NCI-H2171 (cell line): Measurements from ENCODE around the gene CCL27.
"Not testable (repeated sequence)": the region's sequence is repeated elsewhere in the genome, so short reads cannot be mapped to it uniquely, and the experiment has no call there.

ENCODE experiments used
- DNase-seq: peaks from one replicate; lab custom pipeline; 2025; lab: John Stamatoyannopoulos, UW

The CCL27 gene

DNA sequence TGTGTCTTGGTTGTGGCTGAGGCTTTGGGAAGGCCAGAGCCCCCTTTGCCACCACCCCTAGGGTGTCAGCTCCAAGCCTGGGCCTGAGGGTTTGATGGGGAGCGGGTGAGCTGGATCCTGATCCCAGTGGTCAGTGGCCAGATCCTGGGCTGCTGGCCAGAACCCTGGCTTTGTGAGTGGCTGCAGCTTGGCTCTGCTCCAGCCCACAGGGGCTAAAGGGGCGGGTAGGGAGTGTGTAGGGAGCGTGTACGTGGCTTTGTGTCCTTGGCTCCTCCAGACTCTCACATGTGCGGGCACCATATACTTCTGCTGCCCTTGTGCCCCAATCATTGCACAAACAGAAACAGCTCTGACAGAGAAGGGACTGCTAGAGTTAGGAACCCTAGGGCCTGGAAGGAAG lies 11.6 kb downstream of the CCL27 start:
- no peak for DNase-seq

DNA sequence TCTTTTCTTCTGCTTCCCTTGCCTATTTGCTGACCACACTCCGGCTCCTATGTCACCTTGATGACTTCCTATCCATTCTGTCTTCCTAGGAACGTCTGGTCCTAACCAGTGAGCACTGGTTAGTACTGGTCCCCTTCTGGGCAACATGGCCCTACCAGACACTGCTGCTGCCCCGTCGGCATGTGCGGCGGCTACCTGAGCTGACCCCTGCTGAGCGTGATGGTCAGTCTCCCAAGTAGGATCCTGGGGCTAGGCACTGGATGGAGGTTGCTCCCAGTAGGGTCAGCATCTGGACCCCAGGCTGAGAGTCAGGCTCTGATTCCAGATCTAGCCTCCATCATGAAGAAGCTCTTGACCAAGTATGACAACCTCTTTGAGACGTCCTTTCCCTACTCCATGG lies 13.8 kb downstream of the CCL27 start:
- no peak for DNase-seq

GRCh38 chr9:34647651-34648050 lies 14.8 kb downstream of the CCL27 start:
- no peak for DNase-seq

- no peak for DNase-seq
These were observed 15.4 kb downstream of the CCL27 start for GRCh38 chr9:34647084-34647403.

DNA sequence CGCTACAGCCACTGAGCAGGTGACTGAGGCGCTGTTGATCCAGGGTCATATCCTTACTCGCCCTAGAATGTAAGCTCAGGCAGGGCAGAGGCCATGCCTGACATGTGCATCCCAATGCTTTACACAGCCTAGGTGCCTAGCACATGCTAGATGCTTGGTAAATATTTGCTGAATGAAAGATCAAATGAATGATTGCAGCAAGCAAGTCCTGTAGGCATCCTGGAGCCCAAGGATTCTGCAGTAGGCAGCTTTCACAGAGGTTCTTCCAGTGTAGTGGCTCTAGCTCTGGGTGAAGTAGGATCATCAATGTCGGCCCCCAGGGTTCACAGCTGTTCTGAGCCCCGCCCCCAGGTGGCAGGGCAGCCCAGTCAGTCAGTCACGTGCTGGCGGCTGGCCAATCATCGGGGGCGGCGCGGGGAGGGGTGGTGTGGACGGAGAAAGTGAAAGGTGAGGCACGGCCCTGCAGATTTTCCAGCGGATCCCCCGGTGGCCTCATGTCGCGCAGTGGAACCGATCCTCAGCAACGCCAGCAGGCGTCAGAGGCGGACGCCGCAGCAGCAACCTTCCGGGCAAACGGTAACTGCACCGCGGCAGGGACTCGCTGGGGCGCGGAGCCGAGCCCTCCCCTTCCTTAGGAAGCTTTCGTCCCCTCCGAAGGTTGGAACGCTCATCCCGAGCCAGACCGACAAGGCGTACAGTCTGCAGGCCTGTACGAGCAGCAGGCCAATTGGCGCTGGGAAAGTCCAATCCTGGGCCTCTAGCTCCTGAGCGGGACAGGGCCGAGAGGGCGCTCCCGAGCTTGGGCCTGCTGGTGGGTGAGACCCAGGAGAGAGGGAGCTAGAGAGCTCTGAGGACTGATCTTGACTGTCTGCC lies 16.0 kb downstream of the CCL27 start, which contains the start of gene GALT:
Gene GALT, plus strand, starts transcription at position 465 of the 873 bp plus-strand sequence. Its CDS starts 30 bp downstream, at position 495.
- DNase-seq: peak; percentile 65

GRCh38 chr9:34644766-34645314 lies 17.6 kb downstream of the CCL27 start:
- DNase-seq: no peak

GRCh38 chr9:34642679-34643078 lies 19.8 kb downstream of the CCL27 start:
- DNase-seq: no peak

DNA sequence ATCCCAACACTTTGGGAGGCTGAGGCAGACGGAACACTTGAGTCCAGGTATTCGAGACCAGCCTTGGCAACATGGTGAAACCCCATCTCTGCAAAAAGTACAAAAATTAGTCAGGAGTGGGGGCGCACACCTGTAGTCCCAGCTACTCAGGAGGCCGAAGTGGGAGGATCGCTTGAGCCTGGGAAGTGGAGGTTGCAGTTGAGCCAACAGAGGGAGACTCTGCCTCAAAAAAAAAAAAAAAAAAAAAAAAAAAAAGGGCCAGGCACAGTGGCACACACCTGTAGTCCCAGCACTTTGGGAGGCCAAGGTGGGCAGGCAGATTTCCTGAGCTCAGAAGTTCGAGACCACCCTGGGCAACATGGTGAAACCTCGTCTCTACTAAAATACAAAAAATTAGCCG lies 23.1 kb downstream of the CCL27 start:
- DNase-seq: not testable (repeated sequence)

DNA sequence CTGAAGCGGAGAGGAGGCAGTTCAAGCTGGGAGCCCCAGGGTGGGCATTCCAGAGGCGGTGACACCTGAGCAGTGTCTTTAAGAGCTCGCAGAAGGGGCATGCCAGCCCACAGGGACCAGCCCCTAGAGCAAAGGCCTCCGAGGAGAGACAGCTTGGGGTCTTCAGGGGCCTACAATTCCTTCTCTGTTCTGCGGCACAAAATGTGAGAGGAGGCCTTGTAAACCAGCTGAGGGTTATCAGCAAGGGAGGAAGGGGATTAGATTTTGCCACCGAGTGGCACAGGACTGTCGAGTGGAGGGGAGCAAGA lies 24.4 kb downstream of the CCL27 start:
- no peak for DNase-seq

- peak; percentile 78 for DNase-seq
These were observed 24.9 kb downstream of the CCL27 start, which contains the start of gene SIGMAR1 for GRCh38 chr9:34637356-34638137. Gene SIGMAR1 (minus strand): TSS chr9:34637787. CDS start chr9:34637697, 90 bp downstream.

- DNase-seq: no peak
These were observed 25.6 kb downstream of the CCL27 start for GRCh38 chr9:34636791-34637355.

DNA sequence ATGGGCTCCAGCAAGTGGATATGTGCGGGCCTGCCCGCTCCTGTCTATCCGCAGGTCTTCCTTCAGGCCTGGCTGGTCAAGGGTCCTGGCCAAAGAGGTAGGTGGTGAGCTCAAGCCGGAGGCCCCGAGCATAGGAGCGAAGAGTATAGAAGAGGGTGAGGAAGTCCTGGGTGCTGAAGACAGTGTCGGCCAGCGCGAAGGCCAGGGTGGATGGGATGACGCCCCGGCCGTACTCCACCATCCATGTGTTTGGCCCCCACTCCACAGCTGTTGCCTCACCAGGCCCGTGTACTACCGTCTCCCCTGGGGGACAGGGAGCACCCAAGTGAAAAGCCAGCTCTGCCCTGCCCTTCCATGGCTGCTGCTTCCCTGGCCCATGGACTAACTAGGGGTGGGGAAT lies 26.9 kb downstream of the CCL27 start:
- no peak for DNase-seq

DNA sequence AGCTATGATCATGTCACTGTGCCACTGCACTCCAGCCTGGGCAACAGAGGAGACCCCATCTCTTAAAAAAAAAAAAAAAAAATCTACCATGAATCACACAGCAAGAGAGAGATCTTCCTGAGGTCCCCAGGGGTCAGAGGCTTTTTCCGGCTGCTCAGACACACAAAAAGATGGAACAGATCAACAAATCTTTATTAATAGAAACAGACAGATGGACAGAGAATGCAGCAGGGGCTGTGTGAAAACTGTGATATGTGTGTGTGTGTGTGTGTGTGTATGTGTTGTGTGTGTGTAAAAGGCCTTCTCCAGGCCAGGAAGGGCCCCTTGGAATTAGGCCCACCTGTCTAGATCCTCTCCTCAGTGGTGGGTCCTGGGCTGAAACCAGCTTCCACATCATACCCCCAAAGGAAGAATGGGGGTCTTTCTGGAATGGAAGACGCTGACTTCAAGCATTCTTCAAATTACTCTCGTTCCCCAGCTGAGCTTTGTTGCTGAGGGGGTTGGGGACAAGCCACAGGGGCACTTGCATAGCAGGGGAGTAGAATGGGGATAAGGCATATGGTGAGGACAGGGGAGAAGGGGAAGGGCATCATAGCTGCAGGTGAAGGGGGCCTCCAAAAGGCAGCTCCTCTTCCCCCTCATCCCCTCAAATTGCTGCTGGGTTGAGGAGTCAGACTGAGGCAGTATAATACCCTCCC lies 27.8 kb downstream of the CCL27 start:
- DNase-seq: no peak

DNA sequence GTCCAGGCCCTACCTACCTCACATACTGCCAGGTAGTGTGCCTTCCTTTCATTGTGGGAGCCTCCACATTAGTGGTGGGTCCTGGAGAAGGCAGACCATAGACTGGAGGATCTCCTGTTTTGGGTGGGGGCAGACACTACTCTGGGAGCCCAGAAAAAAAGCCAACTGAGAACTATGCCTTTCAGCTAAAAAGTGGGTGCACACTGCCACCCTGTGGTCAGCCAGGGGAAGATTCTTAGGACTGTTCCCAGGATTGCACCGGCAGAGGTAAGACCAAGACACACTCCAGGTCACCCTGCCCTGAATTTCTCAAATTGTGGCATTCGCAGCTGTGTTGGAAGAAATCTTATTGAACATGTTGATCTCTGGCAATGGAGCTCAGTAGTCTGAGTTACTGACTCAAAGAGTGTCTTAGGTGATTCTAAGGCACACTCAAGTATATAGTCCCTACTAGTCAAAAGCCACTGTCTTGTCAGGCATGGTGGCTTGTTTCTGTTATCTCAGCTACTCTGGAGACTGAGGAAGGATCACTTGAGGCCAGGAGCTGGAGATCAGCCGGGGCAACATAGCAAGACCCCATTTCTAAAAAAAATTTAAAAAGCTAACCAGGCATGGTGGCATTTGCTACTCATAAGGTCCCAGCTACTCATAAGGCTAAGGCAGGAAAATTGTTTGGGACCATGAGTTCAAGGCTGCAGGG lies 28.5 kb downstream of the CCL27 start:
- no peak for DNase-seq

DNA sequence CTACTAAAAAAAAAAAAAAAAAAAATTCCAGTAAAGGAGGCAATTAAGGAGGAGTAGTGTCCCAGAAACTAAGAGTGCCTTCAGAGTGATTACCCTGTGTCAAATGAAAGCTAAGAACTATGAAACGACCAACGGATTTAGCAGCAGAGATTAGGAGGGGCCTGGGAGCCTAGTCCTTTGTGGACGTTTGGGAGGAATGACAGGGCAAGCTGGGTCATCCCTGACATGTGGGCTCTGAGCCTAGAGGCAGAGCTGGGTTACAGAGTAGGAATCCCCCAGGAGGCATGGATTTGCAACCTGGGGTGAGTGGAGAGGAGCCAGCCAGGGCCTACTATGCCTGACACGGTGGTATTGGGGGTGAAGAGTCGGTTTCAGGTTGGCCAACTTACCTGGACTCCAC lies 29.3 kb downstream of the CCL27 start:
- no peak for DNase-seq

DNA sequence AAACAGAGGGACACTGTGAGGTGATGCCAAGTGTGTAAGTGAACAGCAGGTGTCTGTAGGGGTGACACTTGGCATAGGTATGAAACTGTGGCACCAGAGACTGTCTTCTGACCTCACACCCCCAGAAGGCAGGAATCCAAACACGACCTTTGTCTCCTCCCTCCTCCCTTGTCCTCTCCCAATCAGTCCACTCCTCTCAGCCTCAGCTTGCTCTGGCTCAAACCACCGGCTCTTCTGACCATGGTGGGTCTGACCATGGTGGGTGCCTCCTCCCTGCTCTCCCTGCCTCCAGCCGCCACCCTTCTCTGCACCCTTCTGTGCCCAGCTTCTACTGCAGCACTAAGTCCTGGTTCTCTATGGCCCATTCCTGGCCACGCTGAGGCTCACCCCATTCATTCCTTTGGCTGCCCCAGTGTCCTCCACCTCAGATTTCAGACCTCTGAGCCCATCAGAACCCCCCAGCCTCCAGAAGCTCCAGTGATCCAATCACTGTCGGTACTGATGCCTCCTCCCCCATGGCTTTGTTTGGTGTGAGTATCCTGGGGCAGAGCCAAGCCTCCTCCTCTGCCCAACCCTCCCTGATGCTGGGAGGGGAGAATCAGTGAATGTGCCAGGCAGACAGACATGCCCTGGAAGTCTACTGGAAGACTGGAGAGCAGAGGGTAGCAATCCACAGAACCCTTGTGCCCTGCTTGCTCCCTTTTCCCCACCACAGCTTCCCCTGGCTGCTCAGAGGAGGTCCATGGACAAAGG lies 31.9 kb downstream of the CCL27 start:
- DNase-seq: no peak

DNA sequence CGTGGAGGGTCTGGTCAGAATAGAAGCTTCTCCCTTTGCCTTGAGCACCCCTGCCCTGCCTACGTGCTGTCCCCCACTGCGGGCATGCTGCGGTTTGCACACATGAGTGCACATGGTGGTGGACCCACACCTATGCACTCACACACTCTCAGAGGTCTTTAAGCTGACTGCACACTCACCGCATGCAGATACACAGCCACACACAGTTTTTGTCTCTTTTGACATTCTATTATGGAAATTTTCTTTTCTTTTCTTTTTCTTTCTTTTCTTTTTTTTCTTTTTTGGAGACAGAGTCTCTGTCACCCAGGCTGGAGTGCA lies 33.0 kb downstream of the CCL27 start:
- DNase-seq: no peak

DNA sequence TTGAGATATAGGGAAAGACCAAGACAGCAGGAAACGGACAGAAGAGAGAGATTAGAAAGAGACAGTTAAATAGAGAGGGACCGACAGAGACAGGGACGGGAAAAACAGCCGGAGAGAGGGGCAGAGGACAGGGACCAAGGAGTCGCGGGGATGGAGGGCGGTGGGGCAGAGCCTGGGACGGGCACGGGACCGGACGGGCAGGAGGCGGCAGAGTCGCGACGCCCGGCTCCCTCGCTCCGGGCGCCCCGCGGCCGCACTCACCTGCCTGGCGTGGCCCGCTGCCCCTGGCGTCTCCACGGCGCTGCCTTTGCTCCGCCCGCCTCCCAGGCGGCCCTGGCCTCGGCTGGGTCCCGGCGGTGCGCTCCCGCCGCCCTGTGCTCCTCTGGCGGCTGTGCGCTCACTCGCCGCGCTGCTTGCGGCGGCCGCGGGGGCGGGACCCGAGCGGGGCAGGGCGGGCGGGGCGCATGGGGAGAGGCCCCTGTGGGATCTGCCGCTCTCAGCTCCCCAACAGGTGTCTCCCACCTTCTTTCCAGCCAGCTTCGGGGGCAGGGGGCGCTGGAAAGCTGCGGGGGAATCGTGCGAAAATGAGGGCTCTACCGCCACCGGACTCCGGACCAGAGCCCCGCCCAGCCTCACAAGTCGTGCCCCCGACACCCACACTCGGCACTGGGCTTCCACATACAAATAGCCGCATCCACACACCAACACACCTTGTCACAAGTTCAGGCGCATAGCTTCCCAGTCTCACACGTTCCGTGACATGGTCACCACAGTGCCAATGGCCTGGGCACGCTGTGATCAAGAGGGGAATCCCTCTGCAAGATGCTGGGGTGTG lies 33.6 kb downstream of the CCL27 start, which contains the start of gene ARID3C:
Gene ARID3C, minus strand, starts transcription at position 411 of the 835 bp plus-strand sequence. CDS start 1,052 bp downstream, outside the sequence.
- DNase-seq: no peak

GRCh38 chr9:34627716-34628655 lies 34.5 kb downstream of the CCL27 start:
- no peak for DNase-seq
